ENCODE results near the gene CCDC178.
"Not testable (repeated sequence)": the region's sequence is repeated elsewhere in the genome, so short reads cannot be mapped to it uniquely, and the experiment has no call there.

CCDC178 gene

GRCh38 chr18:33157893-33158292 is 282.6 kb downstream of the CCDC178 start:
- H3K27me3 Mint-ChIP-seq, result peaks cover 0 to 4% of the 10 kb centered on the region in 2 donors

GRCh38 chr18:33156906-33157470 is 283.5 kb downstream of the CCDC178 start:
- Mint-ChIP-seq H3K27me3 (peaks cover 0 to 4% of the 10 kb centered on the region in 2 donors), H3K9me3 (no peaks in the 10 kb centered on the region)
- DNase-seq, result no peak

More at GRCh38 chr18:33157893-33158292, 282.6 kb downstream of the CCDC178 start:
- ATAC-seq (replicated peaks), result no peak
- H3K4me1 Mint-ChIP-seq, result peaks cover 0 to 2% of the 10 kb centered on the region in 2 donors
- peaks cover 0 to 3% of the 10 kb centered on the region in 2 donors for H3K9me3 Mint-ChIP-seq
- H3K27ac Mint-ChIP-seq, result no peak overlapping the region
- no peak for DNase-seq
- no peak overlapping the region for H3K4me3 Mint-ChIP-seq
- no peaks in the 10 kb centered on the region for H3K36me3 Mint-ChIP-seq

DNA sequence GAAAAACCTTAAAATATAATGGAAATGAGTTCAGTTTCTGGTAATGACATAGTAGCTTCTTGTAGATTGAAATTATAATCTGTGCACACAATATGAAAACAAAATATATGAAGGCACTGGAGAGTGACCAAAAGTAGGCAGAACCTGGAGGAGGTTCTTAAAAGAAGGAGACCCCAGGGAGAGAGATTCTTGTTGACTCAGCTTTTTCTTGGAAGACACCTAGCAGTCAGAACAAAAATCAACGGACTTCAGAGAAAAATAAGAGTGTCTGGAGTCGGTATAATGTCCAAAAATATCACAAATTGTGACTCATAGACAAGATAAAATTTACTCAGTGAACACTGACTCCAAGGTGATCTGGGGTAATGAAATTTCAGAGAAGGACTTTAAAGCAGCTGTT is 286.5 kb downstream of the CCDC178 start:
- ATAC-seq (replicated peaks) (no peak), DNase-seq (no peak)
- peaks cover 0 to 4% of the 10 kb centered on the region in 2 donors for H3K27me3 Mint-ChIP-seq
- H3K9me3 Mint-ChIP-seq, result no peaks in the 10 kb centered on the region
- no peak overlapping the region for H3K27ac Mint-ChIP-seq
- no peaks in the 10 kb centered on the region for H3K36me3 Mint-ChIP-seq
- H3K4me1 Mint-ChIP-seq, result peaks cover 0 to 2% of the 10 kb centered on the region in 2 donors
- no peak overlapping the region for H3K4me3 Mint-ChIP-seq

More at GRCh38 chr18:33156906-33157470, 283.5 kb downstream of the CCDC178 start:
- Mint-ChIP-seq H3K36me3 (no peaks in the 10 kb centered on the region), H3K4me1 (peaks cover 0 to 2% of the 10 kb centered on the region in 2 donors), H3K27ac (no peak overlapping the region), H3K4me3 (no peak overlapping the region)
- ATAC-seq (replicated peaks), result no peak

DNA sequence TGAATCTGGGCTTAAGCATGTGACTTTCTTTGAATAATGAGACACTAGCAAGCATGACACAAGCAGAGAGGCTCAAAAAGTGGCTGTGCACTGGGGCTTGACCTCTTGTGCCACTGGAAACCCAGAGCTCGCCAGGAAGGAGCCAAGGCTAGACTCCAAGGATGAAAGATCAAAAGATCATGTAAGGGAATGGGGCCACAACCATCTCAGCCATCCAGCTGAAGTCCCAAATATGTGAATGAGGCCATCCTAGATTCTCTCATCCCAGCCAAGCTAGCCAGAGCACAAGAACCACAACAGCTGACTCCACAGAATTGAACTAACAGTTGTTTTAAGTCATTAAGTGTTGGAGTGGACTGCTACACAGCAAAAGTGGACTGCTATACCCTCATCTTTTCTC is 288.1 kb downstream of the CCDC178 start:
- H3K27ac Mint-ChIP-seq, result no peak overlapping the region
- DNase-seq, result no peak
- H3K4me1 Mint-ChIP-seq, result peaks cover 0 to 2% of the 10 kb centered on the region in 2 donors
- peaks cover 0 to 3% of the 10 kb centered on the region in 2 donors for H3K9me3 Mint-ChIP-seq
- H3K4me3 Mint-ChIP-seq, result no peak overlapping the region
- peaks cover 0 to 4% of the 10 kb centered on the region in 2 donors for H3K27me3 Mint-ChIP-seq
- no peak for ATAC-seq (replicated peaks)
- no peaks in the 10 kb centered on the region for H3K36me3 Mint-ChIP-seq

DNA sequence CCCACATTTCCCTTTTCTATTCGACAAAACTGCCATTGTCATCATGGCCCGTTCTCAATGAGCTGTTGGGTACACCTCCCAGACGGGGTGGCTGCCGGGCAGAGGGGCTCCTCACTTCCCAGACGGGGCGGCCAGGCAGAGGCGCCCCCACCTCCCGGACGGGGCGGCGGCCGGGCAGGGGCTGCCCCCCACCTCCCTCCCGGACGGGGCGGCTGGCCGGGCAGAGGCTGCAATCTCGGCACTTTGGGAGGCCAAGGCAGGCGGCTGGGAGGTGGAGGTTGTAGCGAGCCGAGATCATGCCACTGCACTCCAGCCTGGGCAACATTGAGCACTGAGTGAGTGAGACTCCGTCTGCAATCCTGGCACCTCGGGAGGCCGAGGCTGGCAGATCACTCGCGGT is 292.7 kb downstream of the CCDC178 start:
- H3K27me3 Mint-ChIP-seq; H3K27ac Mint-ChIP-seq; DNase-seq; ATAC-seq (replicated peaks); H3K36me3 Mint-ChIP-seq; H3K4me1 Mint-ChIP-seq; H3K9me3 Mint-ChIP-seq; H3K4me3 Mint-ChIP-seq: not testable (repeated sequence)

- Mint-ChIP-seq H3K36me3 (no peaks in the 10 kb centered on the region), H3K9me3 (peaks cover under 1 to 6% of the 10 kb centered on the region in 2 donors), H3K4me3 (no peak overlapping the region), H3K27me3 (no peaks in the 10 kb centered on the region), H3K4me1 (no peaks in the 10 kb centered on the region), H3K27ac (no peak overlapping the region)
- DNase-seq (no peak), ATAC-seq (replicated peaks) (no peak)
Measured at GRCh38 chr18:33146014-33146413, 294.5 kb downstream of the CCDC178 start.

GRCh38 chr18:33135951-33136660 is 304.4 kb downstream of the CCDC178 start:
- Mint-ChIP-seq H3K4me1 (no peaks in the 10 kb centered on the region), H3K27me3 (peaks cover 8 to 10% of the 10 kb centered on the region in 2 donors), H3K27ac (no peak overlapping the region), H3K4me3 (no peak overlapping the region), H3K9me3 (peaks cover 11 to 15% of the 10 kb centered on the region in 2 donors), H3K36me3 (no peaks in the 10 kb centered on the region)
- DNase-seq (no peak), ATAC-seq (replicated peaks) (no peak)

- no peak overlapping the region for H3K4me3 Mint-ChIP-seq
- DNase-seq (no peak), ATAC-seq (replicated peaks) (no peak)
- no peaks in the 10 kb centered on the region for H3K4me1 Mint-ChIP-seq
- H3K9me3 Mint-ChIP-seq, result no peaks in the 10 kb centered on the region
- peaks cover 0 to 8% of the 10 kb centered on the region in 2 donors for H3K27me3 Mint-ChIP-seq
- H3K27ac Mint-ChIP-seq, result no peak overlapping the region
- no peaks in the 10 kb centered on the region for H3K36me3 Mint-ChIP-seq
Measured at GRCh38 chr18:33132657-33133056, 307.9 kb downstream of the CCDC178 start.

GRCh38 chr18:33128581-33128980 is 311.9 kb downstream of the CCDC178 start:
- H3K36me3 Mint-ChIP-seq, result no peaks in the 10 kb centered on the region
- DNase-seq (no peak), ATAC-seq (replicated peaks) (no peak)
- H3K4me1 Mint-ChIP-seq, result no peaks in the 10 kb centered on the region
- no peak overlapping the region for H3K4me3 Mint-ChIP-seq
- H3K27ac Mint-ChIP-seq, result no peak overlapping the region
- H3K27me3 Mint-ChIP-seq, result peaks cover 0 to 6% of the 10 kb centered on the region in 2 donors
- no peaks in the 10 kb centered on the region for H3K9me3 Mint-ChIP-seq

DNA sequence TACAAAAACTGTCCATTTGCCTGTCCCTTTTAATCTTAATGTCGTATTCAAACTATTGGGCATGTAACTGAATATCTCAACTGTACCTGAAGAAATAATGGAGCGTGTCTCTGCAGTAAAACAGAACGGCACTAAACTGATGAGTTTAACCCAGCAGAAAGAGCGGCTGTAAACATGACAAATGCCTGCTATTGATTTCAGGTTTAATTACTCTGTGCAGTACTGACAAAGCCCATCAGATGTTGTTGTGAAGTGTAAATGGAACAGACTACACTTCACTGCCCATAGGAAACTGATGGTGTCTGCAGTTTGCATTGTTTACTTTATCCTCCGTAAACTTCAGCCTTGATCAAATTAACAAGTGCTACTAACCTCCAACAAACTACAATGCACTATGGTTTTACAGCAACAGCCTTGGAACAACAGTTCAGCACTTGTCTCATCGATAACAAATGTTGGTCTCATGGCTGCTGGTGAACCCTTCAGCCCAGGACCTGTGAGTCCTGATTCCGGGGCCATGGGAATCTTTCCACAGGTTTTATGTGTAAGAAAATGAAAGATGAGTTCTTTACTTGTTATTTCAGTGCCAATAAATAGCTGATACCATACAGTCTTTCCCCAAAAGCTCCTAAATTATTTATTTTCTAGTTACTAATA is 316.5 kb downstream of the CCDC178 start:
- DNase-seq, result no peak
- Mint-ChIP-seq H3K27ac (no peak overlapping the region), H3K9me3 (no peaks in the 10 kb centered on the region), H3K4me1 (no peaks in the 10 kb centered on the region), H3K27me3 (peaks cover 0 to 6% of the 10 kb centered on the region in 2 donors), H3K36me3 (no peaks in the 10 kb centered on the region), H3K4me3 (no peak overlapping the region)
- ATAC-seq (replicated peaks), result no peak

- Mint-ChIP-seq H3K27ac (no peak overlapping the region), H3K27me3 (peaks cover 7 to 9% of the 10 kb centered on the region in 2 donors), H3K4me1 (no peaks in the 10 kb centered on the region), H3K36me3 (no peaks in the 10 kb centered on the region), H3K9me3 (peaks cover 0 to 5% of the 10 kb centered on the region in 2 donors), H3K4me3 (no peak overlapping the region)
- DNase-seq (no peak), ATAC-seq (replicated peaks) (no peak)
Measured at GRCh38 chr18:33116376-33116775, 324.1 kb downstream of the CCDC178 start.

- Mint-ChIP-seq H3K27me3 (peaks cover 7 to 9% of the 10 kb centered on the region in 2 donors), H3K27ac (no peak overlapping the region), H3K9me3 (peaks cover 0 to 5% of the 10 kb centered on the region in 2 donors), H3K36me3 (no peaks in the 10 kb centered on the region), H3K4me1 (no peaks in the 10 kb centered on the region), H3K4me3 (no peak overlapping the region)
- ATAC-seq (replicated peaks), result no peak
- DNase-seq, result no peak
Measured at GRCh38 chr18:33115917-33116316, 324.6 kb downstream of the CCDC178 start.

DNA sequence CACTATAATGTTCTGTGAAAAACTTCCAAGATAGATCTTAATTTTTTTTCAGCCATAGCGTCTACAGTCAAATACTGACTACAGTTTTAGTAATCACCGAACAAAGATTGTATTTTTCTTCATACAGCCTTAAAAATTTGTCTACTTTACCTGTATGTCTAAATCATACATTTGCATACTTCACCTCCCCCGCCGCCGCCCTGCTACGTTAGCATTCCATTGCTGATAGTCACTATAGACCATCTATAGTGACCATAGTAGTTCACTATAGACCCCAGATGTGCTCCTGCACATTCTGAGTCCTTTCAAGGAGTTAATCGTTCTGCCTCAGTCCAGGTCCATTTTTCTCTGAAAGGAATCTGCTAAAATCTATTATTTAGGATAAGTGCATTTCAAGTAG is 325.0 kb downstream of the CCDC178 start:
- Mint-ChIP-seq H3K36me3 (no peaks in the 10 kb centered on the region), H3K4me1 (no peaks in the 10 kb centered on the region), H3K9me3 (peaks cover 0 to 5% of the 10 kb centered on the region in 2 donors), H3K4me3 (no peak overlapping the region), H3K27ac (no peak overlapping the region), H3K27me3 (peaks cover 7 to 9% of the 10 kb centered on the region in 2 donors)
- no peak for ATAC-seq (replicated peaks)
- no peak for DNase-seq

GRCh38 chr18:33114749-33115148 is 325.8 kb downstream of the CCDC178 start:
- Mint-ChIP-seq H3K4me1 (no peaks in the 10 kb centered on the region), H3K27ac (no peak overlapping the region)

DNA sequence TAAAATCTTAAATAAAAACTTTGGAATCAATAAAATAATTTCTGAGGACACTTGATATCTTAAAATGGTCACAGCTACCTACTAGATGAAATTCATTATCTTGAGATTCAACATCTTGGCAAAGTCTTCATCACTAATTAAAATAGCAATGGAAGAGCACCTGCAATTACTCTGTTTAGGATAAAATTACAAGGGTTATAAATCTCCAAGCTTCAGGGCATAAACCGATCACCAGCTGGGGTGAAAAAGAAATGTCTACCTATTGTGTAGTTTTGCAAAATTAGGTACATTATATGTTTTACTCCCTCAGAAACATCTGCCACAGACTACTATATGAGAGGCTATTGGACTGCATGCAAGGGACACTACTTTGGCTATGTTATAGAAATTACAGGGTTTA is 327.1 kb downstream of the CCDC178 start:
- DNase-seq, result no peak
- no peaks in the 10 kb centered on the region for H3K4me1 Mint-ChIP-seq
- H3K27ac Mint-ChIP-seq, result no peak overlapping the region
- no peak for ATAC-seq (replicated peaks)
- H3K36me3 Mint-ChIP-seq, result no peaks in the 10 kb centered on the region
- peaks cover 11 to 12% of the 10 kb centered on the region in 2 donors for H3K27me3 Mint-ChIP-seq
- H3K4me3 Mint-ChIP-seq, result no peak overlapping the region
- H3K9me3 Mint-ChIP-seq, result peaks cover 0 to 3% of the 10 kb centered on the region in 2 donors

More at GRCh38 chr18:33114749-33115148, 325.8 kb downstream of the CCDC178 start:
- H3K4me3 Mint-ChIP-seq, result no peak overlapping the region
- H3K27me3 Mint-ChIP-seq, result peaks cover 9 to 12% of the 10 kb centered on the region in 2 donors
- H3K9me3 Mint-ChIP-seq, result peaks cover 0 to 5% of the 10 kb centered on the region in 2 donors
- DNase-seq, result no peak
- H3K36me3 Mint-ChIP-seq, result no peaks in the 10 kb centered on the region
- ATAC-seq (replicated peaks), result no peak

Measured in stimulated activated naive B cell treated with anti-CD40 and anti-IgM and Interleukin-4, amounts not matched to agents 10 μg/mL and 1 μg/mL and 100 μg/mL, for 72 hours (primary cell).